Smooth muscle cell of the coronary artery (primary cell): ENCODE results near the gene CTAGE6. TPM values are rescaled to one million over a fixed set of nuclear protein-coding genes. Genes with fewer than 3 reads are reported as not detected.

Experiments
- total RNA-seq: library from RNA; depleted of rRNA; stranded (reverse); fragments of >200 nt; gene quantifications from 2 replicates; pipeline ENCODE4 v1.2.3, GENCODE V29; 2014; ENCODE audit warnings: low replicate concordance

The CTAGE6 gene, protein sequence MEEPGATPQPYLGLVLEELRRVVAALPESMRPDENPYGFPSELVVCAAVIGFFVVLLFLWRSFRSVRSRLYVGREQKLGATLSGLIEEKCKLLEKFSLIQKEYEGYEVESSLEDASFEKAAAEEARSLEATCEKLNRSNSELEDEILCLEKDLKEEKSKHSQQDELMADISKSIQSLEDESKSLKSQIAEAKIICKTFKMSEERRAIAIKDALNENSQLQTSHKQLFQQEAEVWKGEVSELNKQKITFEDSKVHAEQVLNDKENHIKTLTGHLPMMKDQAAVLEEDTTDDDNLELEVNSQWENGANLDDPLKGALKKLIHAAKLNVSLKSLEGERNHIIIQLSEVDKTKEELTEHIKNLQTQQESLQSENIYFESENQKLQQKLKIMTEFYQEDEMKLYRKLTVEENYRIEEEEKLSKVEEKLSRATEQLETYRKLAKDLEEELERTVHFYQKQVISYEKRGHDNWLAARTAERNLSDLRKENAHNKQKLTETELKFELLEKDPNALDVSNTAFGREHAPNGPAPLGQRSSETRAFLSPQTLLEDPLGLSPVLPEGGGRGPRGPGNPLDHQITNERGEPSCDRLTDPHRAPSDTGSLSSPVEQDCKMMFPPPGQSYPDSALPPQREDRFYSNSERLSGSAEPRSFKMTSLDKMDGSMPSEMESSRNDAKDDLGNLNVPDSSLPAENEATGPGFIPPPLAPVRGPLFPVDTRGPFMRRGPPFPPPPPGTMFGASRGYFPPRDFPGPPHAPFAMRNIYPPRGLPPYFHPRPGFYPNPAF
- 0.12 and 0.23 TPM in 2 replicates for total RNA-seq

DNA sequence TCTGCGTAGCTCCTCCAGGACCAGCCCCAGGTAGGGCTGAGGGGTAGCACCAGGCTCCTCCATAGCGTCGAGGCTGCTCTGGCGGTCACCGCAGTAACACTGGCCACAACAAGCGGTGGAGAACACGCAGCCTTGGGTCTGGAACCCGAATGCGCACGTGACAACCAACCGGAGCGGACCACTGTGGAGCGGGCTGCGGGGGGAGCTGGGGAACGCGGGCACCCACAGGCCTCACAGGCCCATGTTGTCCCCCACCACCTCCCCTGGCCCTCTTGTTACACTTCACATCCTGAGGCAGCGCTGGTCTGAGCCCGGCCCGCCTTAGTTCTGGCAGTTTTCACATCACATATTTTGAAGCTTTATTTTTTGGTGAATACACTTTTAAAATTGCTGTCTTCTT is at the start of gene CTAGE6:
CTAGE6 (minus strand) TSS at position 101 of the 400 bp plus-strand sequence; CDS start at position 63, 38 bp downstream.

Other genes starting within 250 kb of the CTAGE6 start
- not detected in 2 replicates for gene CTAGE15, start 185.9 kb downstream of the CTAGE6 start, total RNA-seq
- 1.4 and 2.1 TPM in 2 replicates for gene TCAF2, start 136.7 kb downstream of the CTAGE6 start, total RNA-seq
- 30.0 and 55.7 TPM in 2 replicates for gene TCAF1, start 144.5 kb upstream of the CTAGE6 start, total RNA-seq
- not detected in 2 replicates for gene OR2F2, start 177.5 kb upstream of the CTAGE6 start, total RNA-seq
- gene OR2F1, start 197.1 kb upstream of the CTAGE6 start, total RNA-seq, result not detected in 2 replicates
- not detected in 2 replicates for gene OR6B1, start 242.6 kb upstream of the CTAGE6 start, total RNA-seq